ENCODE data around the gene GRHL3.

The GRHL3 gene

GRCh38 chr1:24317956-24318614 is 1.1 kb upstream of the GRHL3 start:
- H3K27ac ChIP-seq = no peak overlapping the region
- TF ChIP-seq CTCF (IDR thresholded peaks at IDR 0.05) = no peak
- no peak for TF ChIP-seq ZFX (IDR thresholded peaks at IDR 0.05; ENCODE audit: borderline replicate concordance)

- no peak for TF ChIP-seq ZFX (IDR thresholded peaks at IDR 0.05; ENCODE audit: borderline replicate concordance)
- no peak for TF ChIP-seq CTCF (IDR thresholded peaks at IDR 0.05)
- H3K27ac ChIP-seq = peak overlapping the region; percentile 46; the same call in 1 of the 2 replicates
Observed at GRCh38 chr1:24318615-24319311, 394 bp upstream of the GRHL3 start.

DNA sequence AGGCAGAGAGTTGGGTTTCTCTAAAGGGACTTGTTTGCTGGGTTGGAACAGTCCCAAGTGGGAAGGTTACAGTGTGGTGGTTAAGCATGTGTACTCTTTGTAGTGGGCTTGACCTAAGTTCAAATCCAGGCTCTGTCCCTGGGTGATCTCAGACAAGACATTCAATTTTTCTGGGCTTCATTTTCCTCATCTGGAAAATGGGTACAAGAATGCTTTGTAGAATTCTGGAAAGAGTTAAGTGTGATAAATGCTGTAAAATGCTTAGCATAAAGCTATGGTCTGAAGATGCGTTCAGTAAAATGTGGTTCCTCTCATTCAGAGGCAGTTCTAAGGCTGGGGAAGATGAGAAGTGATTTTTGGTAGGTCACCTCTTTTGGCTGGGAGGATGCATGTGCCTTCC is 805 bp downstream of the GRHL3 start:
- peak overlapping the region; percentile 46 for H3K27ac ChIP-seq
- TF ChIP-seq ZFX (IDR thresholded peaks at IDR 0.05; ENCODE audit: borderline replicate concordance) = no peak
- no peak for TF ChIP-seq CTCF (IDR thresholded peaks at IDR 0.05)

DNA sequence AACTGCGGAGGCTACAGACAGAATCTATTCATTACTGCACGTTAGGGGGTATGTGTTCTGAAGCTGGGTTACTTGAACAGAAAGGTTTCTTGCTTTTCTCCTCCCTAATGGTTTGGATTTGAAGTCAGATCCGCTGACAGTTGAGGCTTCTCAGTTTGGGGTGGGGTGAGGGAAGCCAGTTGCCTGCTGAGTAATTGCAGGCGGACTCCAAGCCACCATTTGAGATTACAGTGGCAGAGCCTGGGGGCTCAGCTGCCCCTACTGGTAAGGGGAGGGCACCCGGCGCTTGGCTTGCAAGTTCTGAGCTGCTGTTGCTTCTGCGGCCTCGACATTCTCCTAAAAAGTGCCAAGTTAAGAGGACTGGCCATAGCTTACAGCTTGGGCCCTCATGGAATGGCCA is 2.0 kb downstream of the GRHL3 start:
- no peak overlapping the region for H3K27ac ChIP-seq
- TF ChIP-seq CTCF (IDR thresholded peaks at IDR 0.05) (no peak), ZFX (IDR thresholded peaks at IDR 0.05; ENCODE audit: borderline replicate concordance) (no peak)

DNA sequence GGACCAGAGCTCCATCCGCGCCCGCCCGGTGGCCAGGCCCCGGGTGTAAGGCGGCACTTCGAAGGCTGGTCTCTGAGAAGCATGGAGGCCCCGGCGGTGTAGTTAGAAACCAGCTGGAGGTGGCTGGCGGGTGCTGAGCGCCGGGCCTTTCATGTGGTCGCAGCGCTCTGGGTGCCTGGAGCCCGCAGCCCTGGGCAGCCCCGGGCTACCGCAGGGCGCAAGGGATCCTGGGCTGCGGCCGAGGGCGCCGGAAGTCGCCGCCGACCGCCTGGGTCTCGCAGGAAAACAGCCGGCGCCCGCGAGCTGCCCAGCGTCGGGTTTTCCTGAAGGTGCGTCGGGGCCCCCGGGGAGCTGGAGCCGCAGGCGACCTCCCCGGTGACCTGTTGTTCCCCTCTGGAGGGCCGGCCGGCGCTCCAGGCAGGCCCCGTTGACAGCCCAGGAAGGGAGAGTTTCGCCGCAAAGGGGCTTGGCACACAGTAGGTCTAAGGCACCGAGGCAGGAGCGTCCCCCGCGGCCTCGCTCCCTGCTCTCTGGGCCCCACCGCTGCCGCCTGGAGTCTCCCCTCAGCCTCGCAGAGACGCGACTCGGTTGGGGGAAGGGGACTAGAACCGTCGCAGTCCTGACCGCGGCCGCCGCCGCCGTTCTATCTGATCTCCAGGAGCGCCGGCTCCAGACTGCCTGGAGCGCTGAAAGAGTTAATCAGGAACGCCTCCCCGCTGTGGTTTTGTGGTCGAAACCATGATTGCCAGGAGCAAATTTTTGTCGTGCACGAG is 2.7 kb downstream of the GRHL3 start:
- TF ChIP-seq ZFX (IDR thresholded peaks at IDR 0.05; ENCODE audit: borderline replicate concordance) = no peak
- no peak for TF ChIP-seq CTCF (IDR thresholded peaks at IDR 0.05)

DNA sequence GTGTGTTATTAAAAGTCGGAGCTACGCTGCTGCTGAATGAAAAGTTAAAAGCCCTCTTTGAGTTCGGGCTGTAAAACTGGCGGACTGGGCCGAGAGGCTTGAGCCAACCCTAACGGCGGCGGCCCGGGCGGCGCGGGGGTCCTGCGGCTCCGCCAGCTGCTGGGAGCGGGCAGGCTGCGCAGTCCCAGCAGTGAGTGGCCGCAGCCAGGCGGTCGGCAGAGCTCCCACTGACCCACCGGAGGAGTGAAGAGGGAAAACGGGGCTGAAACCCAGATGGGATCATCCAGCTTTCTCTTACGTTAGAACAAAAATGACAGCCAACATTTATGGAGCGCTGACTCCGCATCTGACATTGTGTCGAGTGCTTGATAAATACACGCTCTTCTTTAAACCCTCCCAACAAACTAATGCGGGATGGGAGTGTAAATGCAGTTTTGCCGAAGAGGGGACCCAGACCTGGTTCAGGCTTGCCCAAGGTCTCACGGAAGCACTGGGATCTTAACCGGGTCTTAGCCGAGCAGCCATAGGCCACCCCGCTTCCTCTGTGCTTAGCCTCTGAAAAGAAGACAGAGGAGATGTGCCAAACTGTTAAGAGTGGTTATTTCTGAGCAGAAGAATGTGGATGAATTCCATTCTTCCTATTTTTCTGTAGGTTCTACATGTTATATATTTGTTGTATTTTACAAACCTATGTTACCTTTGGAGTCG is 3.5 kb downstream of the GRHL3 start:
- no peak overlapping the region for H3K27ac ChIP-seq

More for the DNA sequence above, 2.7 kb downstream of the GRHL3 start:
- H3K27ac ChIP-seq = no peak overlapping the region

More for the DNA sequence above, 3.5 kb downstream of the GRHL3 start:
- TF ChIP-seq CTCF (IDR thresholded peaks at IDR 0.05) = no peak
- TF ChIP-seq ZFX (IDR thresholded peaks at IDR 0.05; ENCODE audit: borderline replicate concordance) = no peak

Data from 22Rv1 (cell line).